GM20000 (cell line): Measurements from ENCODE around the gene RHOH.
"Not testable (repeated sequence)": the region's sequence is repeated elsewhere in the genome, so short reads cannot be mapped to it uniquely, and the experiment has no call there.

Experiments used
- DNase-seq: peaks from one replicate; pipeline ENCODE4 v3.0.0; 2012; ENCODE audit warnings: low spot score
- CTCF ChIP-seq: IDR thresholded peaks from 2 replicates; pipeline ENCODE4 v1.5.1; 2012; ENCODE audit warnings: mild to moderate bottlenecking, control low read depth; ENCODE audit errors: extremely low read depth, missing control alignments

RHOH gene

GRCh38 chr4:40283413-40283812 is 86.6 kb downstream of the RHOH start:
- no peak for TF ChIP-seq CTCF

GRCh38 chr4:40283968-40284367 is 87.1 kb downstream of the RHOH start:
- DNase-seq = peak; percentile 25
- no peak for TF ChIP-seq CTCF

More at GRCh38 chr4:40283413-40283812, 86.6 kb downstream of the RHOH start:
- DNase-seq = no peak

DNA sequence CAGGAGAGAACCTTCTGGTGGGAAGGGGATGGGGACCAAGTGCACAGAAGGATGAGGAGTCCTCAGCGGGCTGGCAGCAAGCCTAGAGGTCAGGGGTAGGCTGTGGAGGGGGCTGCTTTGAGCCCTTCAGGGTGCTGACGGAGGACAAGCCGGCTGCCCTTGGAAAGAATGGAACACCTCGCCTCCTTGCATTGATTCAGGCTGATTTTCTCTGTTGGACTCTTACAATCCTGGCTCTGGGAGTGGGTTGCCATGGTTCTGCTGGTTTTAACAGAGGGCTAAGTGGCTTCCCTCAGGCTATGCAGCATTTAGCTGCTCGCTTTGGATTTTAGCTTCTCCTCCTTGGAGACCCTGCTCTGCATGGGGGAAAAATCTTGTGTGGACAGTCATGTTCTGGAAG is 88.9 kb downstream of the RHOH start:
- no peak for TF ChIP-seq CTCF

GRCh38 chr4:40288566-40288965 is 91.7 kb downstream of the RHOH start:
- TF ChIP-seq CTCF = no peak
- DNase-seq = no peak

More for the DNA sequence above, 88.9 kb downstream of the RHOH start:
- no peak for DNase-seq

GRCh38 chr4:40289366-40290188 is 92.7 kb downstream of the RHOH start:
- no peak for DNase-seq
- TF ChIP-seq CTCF = no peak

- DNase-seq = not testable (repeated sequence)
Observed at GRCh38 chr4:40290611-40291186, 93.9 kb downstream of the RHOH start.

DNA sequence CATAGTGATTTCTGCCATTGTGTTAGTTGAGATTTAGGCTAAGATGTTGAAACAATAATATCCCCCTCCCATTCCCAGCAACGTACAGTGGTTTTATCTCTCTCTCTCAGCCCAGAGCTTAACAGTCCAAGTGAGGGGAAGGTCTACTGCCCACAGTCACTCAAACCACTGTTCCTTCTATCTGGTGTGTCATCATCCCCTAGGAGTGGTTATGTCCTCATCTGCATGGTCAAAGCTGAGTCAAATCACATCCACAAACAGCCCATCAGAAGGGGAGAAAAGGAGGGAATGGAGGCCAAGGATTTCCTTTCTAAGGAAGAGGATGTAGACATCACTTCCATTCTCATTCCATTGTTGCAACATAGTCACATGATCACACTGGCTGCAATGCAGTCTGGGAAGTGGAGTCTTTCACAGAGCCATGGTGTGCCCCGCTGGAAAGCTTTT is 95.5 kb downstream of the RHOH start:
- TF ChIP-seq CTCF = no peak
- DNase-seq = no peak
